Measurements from ENCODE around the gene BCHE.

DNA sequence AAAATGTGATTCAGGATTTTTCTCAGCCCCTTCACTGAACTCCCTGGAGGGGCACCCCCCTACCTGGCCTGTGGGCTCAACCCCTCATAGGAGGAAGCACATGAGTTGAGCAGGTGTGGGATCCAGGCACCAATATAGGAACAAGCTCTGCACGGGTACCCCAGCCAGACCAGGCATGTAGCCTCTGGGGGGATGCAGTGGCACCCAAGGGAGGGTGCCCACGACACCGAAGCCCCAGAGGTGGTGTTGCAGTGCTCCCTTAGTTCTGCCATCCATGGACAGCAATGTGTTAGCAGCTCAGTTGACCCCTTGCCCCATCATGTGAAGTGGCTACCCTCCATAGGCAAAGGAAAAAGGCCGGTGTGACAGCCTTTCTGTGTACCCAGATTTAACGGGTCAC, 30.9 kb upstream of the BCHE start:
- TF ChIP-seq, protein P1, sequence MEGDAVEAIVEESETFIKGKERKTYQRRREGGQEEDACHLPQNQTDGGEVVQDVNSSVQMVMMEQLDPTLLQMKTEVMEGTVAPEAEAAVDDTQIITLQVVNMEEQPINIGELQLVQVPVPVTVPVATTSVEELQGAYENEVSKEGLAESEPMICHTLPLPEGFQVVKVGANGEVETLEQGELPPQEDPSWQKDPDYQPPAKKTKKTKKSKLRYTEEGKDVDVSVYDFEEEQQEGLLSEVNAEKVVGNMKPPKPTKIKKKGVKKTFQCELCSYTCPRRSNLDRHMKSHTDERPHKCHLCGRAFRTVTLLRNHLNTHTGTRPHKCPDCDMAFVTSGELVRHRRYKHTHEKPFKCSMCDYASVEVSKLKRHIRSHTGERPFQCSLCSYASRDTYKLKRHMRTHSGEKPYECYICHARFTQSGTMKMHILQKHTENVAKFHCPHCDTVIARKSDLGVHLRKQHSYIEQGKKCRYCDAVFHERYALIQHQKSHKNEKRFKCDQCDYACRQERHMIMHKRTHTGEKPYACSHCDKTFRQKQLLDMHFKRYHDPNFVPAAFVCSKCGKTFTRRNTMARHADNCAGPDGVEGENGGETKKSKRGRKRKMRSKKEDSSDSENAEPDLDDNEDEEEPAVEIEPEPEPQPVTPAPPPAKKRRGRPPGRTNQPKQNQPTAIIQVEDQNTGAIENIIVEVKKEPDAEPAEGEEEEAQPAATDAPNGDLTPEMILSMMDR (IDR thresholded peaks at IDR 0.05) = no peak
- TF ChIP-seq RAD21 (conservative IDR thresholded peaks at IDR 0.05 in 1 of 2, IDR thresholded peaks at IDR 0.05 in 1 of 2) = no peak
- TF ChIP-seq, protein P2, sequence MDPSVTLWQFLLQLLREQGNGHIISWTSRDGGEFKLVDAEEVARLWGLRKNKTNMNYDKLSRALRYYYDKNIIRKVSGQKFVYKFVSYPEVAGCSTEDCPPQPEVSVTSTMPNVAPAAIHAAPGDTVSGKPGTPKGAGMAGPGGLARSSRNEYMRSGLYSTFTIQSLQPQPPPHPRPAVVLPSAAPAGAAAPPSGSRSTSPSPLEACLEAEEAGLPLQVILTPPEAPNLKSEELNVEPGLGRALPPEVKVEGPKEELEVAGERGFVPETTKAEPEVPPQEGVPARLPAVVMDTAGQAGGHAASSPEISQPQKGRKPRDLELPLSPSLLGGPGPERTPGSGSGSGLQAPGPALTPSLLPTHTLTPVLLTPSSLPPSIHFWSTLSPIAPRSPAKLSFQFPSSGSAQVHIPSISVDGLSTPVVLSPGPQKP (IDR thresholded peaks at IDR 0.05; ENCODE audit: low read depth, low read length) = no peak
- TF ChIP-seq SREBF2 (IDR thresholded peaks at IDR 0.05) = no peak
- TF ChIP-seq, protein P3, sequence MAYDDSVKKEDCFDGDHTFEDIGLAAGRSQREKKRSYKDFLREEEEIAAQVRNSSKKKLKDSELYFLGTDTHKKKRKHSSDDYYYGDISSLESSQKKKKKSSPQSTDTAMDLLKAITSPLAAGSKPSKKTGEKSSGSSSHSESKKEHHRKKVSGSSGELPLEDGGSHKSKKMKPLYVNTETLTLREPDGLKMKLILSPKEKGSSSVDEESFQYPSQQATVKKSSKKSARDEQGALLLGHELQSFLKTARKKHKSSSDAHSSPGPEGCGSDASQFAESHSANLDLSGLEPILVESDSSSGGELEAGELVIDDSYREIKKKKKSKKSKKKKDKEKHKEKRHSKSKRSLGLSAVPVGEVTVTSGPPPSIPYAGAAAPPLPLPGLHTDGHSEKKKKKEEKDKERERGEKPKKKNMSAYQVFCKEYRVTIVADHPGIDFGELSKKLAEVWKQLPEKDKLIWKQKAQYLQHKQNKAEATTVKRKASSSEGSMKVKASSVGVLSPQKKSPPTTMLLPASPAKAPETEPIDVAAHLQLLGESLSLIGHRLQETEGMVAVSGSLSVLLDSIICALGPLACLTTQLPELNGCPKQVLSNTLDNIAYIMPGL (CRISPR knock-in tag; IDR thresholded peaks at IDR 0.05; ENCODE audit: borderline replicate concordance) = no peak
